Activated naive CD4-positive, alpha-beta T cell treated with anti-CD3 and anti-CD28 coated beads, Interleukin-2, amount 10 ng/mL, durations not matched to agents 7 days and 5 days (primary cell): ENCODE measurements around the gene DIS3L2.
"Not testable (repeated sequence)": the region's sequence is repeated elsewhere in the genome, so short reads cannot be mapped to it uniquely, and the experiment has no call there.

ENCODE experiments used
- CTCF ChIA-PET: fragments of 350-600 bp; sonication (Branson Sonifier 250); formaldehyde crosslinking; loops from one replicate; lab custom pipeline; 2021; ENCODE audit warnings: antibody characterized with exemption; lab: Charles Lee
- DNase-seq: peaks from one replicate; pipeline ENCODE4 v3.0.0-alpha.2; 2020
- H3K27ac Mint-ChIP-seq: one replicate; pipeline ENCODE4 v1.8.0; 2021; ENCODE audit warnings: mild to moderate bottlenecking, moderate library complexity, mixed read lengths
- H3K27me3 Mint-ChIP-seq: one replicate; pipeline ENCODE4 v1.8.0; 2021; ENCODE audit warnings: mild to moderate bottlenecking, mixed read lengths
- H3K36me3 Mint-ChIP-seq: one replicate; pipeline ENCODE4 v1.8.0; 2021; ENCODE audit warnings: mixed read lengths
- H3K4me1 Mint-ChIP-seq: one replicate; pipeline ENCODE4 v1.8.0; 2021; ENCODE audit warnings: mixed read lengths
- H3K4me3 Mint-ChIP-seq: one replicate; pipeline ENCODE4 v1.8.0; 2021; ENCODE audit warnings: mild to moderate bottlenecking, moderate library complexity, mixed read lengths
- H3K9me3 Mint-ChIP-seq: one replicate; pipeline ENCODE4 v1.8.0; 2021; ENCODE audit warnings: mixed read lengths

DIS3L2 gene

GRCh38 chr2:231933916-231934401 is 27.6 kb upstream of the DIS3L2 start:
- peaks cover 61% of the 10 kb centered on the region for H3K27me3 Mint-ChIP-seq
- CTCF ChIA-PET: interaction anchor here (1.2 kb wide), 1 partner anchor 9 kb away, joined by 3 read pairs; no protein-coding TSS in a partner anchor
- no peak for DNase-seq
- no peak overlapping the region for H3K27ac Mint-ChIP-seq
- no peak overlapping the region for H3K4me3 Mint-ChIP-seq
- no peaks in the 10 kb centered on the region for H3K4me1 Mint-ChIP-seq
- no peaks in the 10 kb centered on the region for H3K36me3 Mint-ChIP-seq
- H3K9me3 Mint-ChIP-seq: no peaks in the 10 kb centered on the region

GRCh38 chr2:231934441-231935206 is 26.9 kb upstream of the DIS3L2 start:
- no peak overlapping the region for H3K27ac Mint-ChIP-seq
- H3K27me3 Mint-ChIP-seq: peaks cover 55% of the 10 kb centered on the region
- no peaks in the 10 kb centered on the region for H3K4me1 Mint-ChIP-seq
- H3K9me3 Mint-ChIP-seq: no peaks in the 10 kb centered on the region
- no peak overlapping the region for H3K4me3 Mint-ChIP-seq
- CTCF ChIA-PET: interaction anchor here (1.0 to 1.7 kb wide), 3 partner anchors 9 to 206 kb away, joined by 3 to 4 read pairs (median 3); no protein-coding TSS in a partner anchor
- no peak for DNase-seq
- H3K36me3 Mint-ChIP-seq: no peaks in the 10 kb centered on the region

GRCh38 chr2:231935207-231935524 is 26.3 kb upstream of the DIS3L2 start:
- no peak for DNase-seq
- H3K9me3 Mint-ChIP-seq: no peaks in the 10 kb centered on the region
- H3K27me3 Mint-ChIP-seq: peaks cover 49% of the 10 kb centered on the region
- no peak overlapping the region for H3K27ac Mint-ChIP-seq
- no peak overlapping the region for H3K4me3 Mint-ChIP-seq
- H3K36me3 Mint-ChIP-seq: no peaks in the 10 kb centered on the region
- no peaks in the 10 kb centered on the region for H3K4me1 Mint-ChIP-seq
- CTCF ChIA-PET: interaction anchor here (1.0 to 1.7 kb wide), 2 partner anchors 203 to 206 kb away, joined by 3 to 4 read pairs; no protein-coding TSS in a partner anchor

- Mint-ChIP-seq H3K4me1 (no peaks in the 10 kb centered on the region), H3K9me3 (no peaks in the 10 kb centered on the region), H3K27me3 (peaks cover 43% of the 10 kb centered on the region), H3K27ac (no peak overlapping the region), H3K4me3 (no peak overlapping the region), H3K36me3 (no peaks in the 10 kb centered on the region)
- CTCF ChIA-PET: interaction anchor here (0.7 to 1.7 kb wide), 2 partner anchors 48 to 203 kb away, joined by 3 to 4 read pairs; no protein-coding TSS in a partner anchor
- no peak for DNase-seq
Observed at GRCh38 chr2:231935815-231936214, 25.7 kb upstream of the DIS3L2 start.

GRCh38 chr2:231936491-231936890 is 25.0 kb upstream of the DIS3L2 start:
- peaks cover 37% of the 10 kb centered on the region for H3K27me3 Mint-ChIP-seq
- no peaks in the 10 kb centered on the region for H3K9me3 Mint-ChIP-seq
- no peak overlapping the region for H3K4me3 Mint-ChIP-seq
- H3K4me1 Mint-ChIP-seq: no peaks in the 10 kb centered on the region
- CTCF ChIA-PET: interaction anchor here (0.7 kb wide), 1 partner anchor 48 kb away, joined by 3 read pairs; no protein-coding TSS in a partner anchor
- H3K27ac Mint-ChIP-seq: no peak overlapping the region
- DNase-seq: no peak
- no peaks in the 10 kb centered on the region for H3K36me3 Mint-ChIP-seq

- no peak overlapping the region for H3K27ac Mint-ChIP-seq
- H3K9me3 Mint-ChIP-seq: no peaks in the 10 kb centered on the region
- peaks cover 35% of the 10 kb centered on the region for H3K27me3 Mint-ChIP-seq
- H3K4me1 Mint-ChIP-seq: no peaks in the 10 kb centered on the region
- H3K4me3 Mint-ChIP-seq: no peak overlapping the region
- DNase-seq: no peak
- no peaks in the 10 kb centered on the region for H3K36me3 Mint-ChIP-seq
- CTCF ChIA-PET: no interaction called here
Observed at GRCh38 chr2:231937057-231937456, 24.5 kb upstream of the DIS3L2 start.

GRCh38 chr2:231939022-231939421 is 22.5 kb upstream of the DIS3L2 start:
- CTCF ChIA-PET: no interaction called here

GRCh38 chr2:231940795-231941194 is 20.7 kb upstream of the DIS3L2 start:
- Mint-ChIP-seq H3K4me1 (no peaks in the 10 kb centered on the region), H3K27me3 (peaks cover 9% of the 10 kb centered on the region), H3K9me3 (no peaks in the 10 kb centered on the region), H3K27ac (no peak overlapping the region), H3K36me3 (no peaks in the 10 kb centered on the region), H3K4me3 (no peak overlapping the region)
- CTCF ChIA-PET: no interaction called here
- DNase-seq: no peak

More at GRCh38 chr2:231939022-231939421, 22.5 kb upstream of the DIS3L2 start:
- no peak for DNase-seq
- no peak overlapping the region for H3K27ac Mint-ChIP-seq
- no peak overlapping the region for H3K4me3 Mint-ChIP-seq
- no peaks in the 10 kb centered on the region for H3K4me1 Mint-ChIP-seq
- H3K9me3 Mint-ChIP-seq: no peaks in the 10 kb centered on the region
- H3K27me3 Mint-ChIP-seq: peaks cover 21% of the 10 kb centered on the region
- no peaks in the 10 kb centered on the region for H3K36me3 Mint-ChIP-seq

- Mint-ChIP-seq H3K4me1 (no peaks in the 10 kb centered on the region), H3K36me3 (no peaks in the 10 kb centered on the region), H3K27me3 (peaks cover 17% of the 10 kb centered on the region), H3K9me3 (no peaks in the 10 kb centered on the region), H3K27ac (no peak overlapping the region), H3K4me3 (no peak overlapping the region)
- DNase-seq: no peak
- CTCF ChIA-PET: no interaction called here
Observed at GRCh38 chr2:231941673-231942072, 19.8 kb upstream of the DIS3L2 start.

- Mint-ChIP-seq H3K4me1 (no peaks in the 10 kb centered on the region), H3K27me3 (peaks cover 19% of the 10 kb centered on the region), H3K4me3 (no peak overlapping the region), H3K27ac (no peak overlapping the region), H3K36me3 (no peaks in the 10 kb centered on the region), H3K9me3 (no peaks in the 10 kb centered on the region)
- CTCF ChIA-PET: no interaction called here
- DNase-seq: no peak
Observed at GRCh38 chr2:231942180-231942579, 19.3 kb upstream of the DIS3L2 start.

- Mint-ChIP-seq H3K27ac (no peak overlapping the region), H3K9me3 (no peaks in the 10 kb centered on the region), H3K27me3 (peaks cover 21% of the 10 kb centered on the region), H3K4me1 (no peaks in the 10 kb centered on the region), H3K4me3 (no peak overlapping the region), H3K36me3 (no peaks in the 10 kb centered on the region)
- no peak for DNase-seq
- CTCF ChIA-PET: no interaction called here
Observed at GRCh38 chr2:231946241-231946814, 15.2 kb upstream of the DIS3L2 start.

- peaks cover 21% of the 10 kb centered on the region for H3K27me3 Mint-ChIP-seq
- H3K9me3 Mint-ChIP-seq, CTCF ChIA-PET, H3K4me1 Mint-ChIP-seq, DNase-seq, H3K4me3 Mint-ChIP-seq, H3K27ac Mint-ChIP-seq, H3K36me3 Mint-ChIP-seq: not testable (repeated sequence)
Observed at GRCh38 chr2:231947112-231947511, 14.4 kb upstream of the DIS3L2 start.

GRCh38 chr2:231947694-231948093 is 13.8 kb upstream of the DIS3L2 start:
- Mint-ChIP-seq H3K9me3 (peaks cover 3% of the 10 kb centered on the region), H3K4me1 (no peaks in the 10 kb centered on the region), H3K27me3 (peaks cover 21% of the 10 kb centered on the region), H3K27ac (no peak overlapping the region), H3K36me3 (no peaks in the 10 kb centered on the region), H3K4me3 (no peak overlapping the region)
- DNase-seq: no peak
- CTCF ChIA-PET: no interaction called here

GRCh38 chr2:231951452-231952035 is 10.0 kb upstream of the DIS3L2 start:
- Mint-ChIP-seq H3K27me3 (peaks cover 35% of the 10 kb centered on the region), H3K36me3 (no peaks in the 10 kb centered on the region), H3K4me1 (no peaks in the 10 kb centered on the region), H3K27ac (peak overlapping the region; percentile 55), H3K9me3 (peaks cover 3% of the 10 kb centered on the region), H3K4me3 (no peak overlapping the region)
- CTCF ChIA-PET: no interaction called here
- no peak for DNase-seq
